GM18505 (cell line): ENCODE measurements around the gene CAVIN3.

Experiments used
- ATAC-seq: cut with Tn5 transposase; IDR thresholded peaks from one replicate; pipeline ENCODE4 v1.9.1; 2021; ENCODE audit not compliant: unreplicated experiment
- POLR2A ChIP-seq: IDR thresholded peaks from 4 replicates; pipeline ENCODE4 v1.6.1; 2011; ENCODE audit warnings: borderline replicate concordance; ENCODE audit not compliant: insufficient read depth, insufficient read length; ENCODE audit errors: extremely low read depth

The CAVIN3 gene

DNA sequence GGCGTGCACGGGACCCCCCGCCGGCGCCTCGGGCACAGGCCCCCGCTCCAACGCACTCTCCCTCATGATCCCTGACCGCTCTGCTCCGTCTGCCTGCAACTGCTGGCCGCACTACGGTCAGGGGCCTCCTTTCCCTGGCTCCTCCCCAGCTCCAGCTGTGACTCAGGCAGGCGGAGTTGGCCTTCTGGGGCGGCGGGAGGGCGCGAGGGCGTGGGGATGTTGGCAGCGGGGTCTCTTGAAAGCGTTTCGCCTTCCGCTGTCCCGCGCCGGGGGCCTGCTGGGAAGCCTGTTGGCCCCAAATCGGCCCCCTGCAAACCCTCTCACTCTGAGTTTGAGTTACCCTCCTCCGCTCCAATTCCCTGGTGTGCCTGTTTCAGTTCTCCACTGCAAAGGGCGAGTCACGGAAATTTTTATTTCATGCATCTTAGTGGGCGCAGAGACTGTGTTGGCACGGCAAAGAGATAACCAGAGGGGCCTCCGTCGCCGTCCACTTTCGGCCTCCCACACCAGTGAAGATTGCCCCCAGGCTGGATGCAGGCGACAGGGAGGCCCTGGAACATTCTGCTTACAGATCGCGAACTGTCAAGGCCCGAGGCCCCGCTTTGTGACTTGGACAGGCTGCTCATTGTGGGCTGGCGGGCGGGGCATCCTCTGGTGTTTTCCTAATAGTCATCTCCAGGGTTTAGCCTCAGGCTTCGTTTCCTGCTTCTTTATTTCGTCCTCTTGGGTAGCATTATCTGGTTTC lies at the start of gene CAVIN3:
Gene CAVIN3 (minus strand): TSS at position 91 of the 745 bp plus-strand sequence. CDS start 25 bp downstream, at position 66.
- peak; percentile 37 for ATAC-seq
- TF ChIP-seq POLR2A = no peak

DNA sequence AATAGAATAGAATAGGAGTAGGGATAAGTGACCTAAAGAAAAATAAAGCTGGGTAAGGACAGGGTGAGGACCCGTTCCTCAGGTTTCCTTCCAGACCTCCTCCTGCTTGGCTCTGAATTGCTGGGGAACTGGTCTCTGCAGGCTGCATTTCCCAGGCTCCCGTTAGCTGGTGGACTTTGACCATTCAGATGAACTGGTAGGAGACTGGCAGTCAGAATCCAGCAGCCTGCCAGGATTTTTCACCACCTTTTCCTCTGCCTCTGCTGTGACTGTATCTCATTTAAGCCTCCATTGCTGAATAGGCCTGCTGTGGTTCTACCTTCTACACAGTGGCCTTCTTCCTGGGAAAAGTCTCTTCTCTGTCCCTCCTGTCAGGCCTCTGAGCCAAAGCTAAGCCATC lies 45.4 kb upstream of the CAVIN3 start:
- no peak for TF ChIP-seq POLR2A
- ATAC-seq = no peak

DNA sequence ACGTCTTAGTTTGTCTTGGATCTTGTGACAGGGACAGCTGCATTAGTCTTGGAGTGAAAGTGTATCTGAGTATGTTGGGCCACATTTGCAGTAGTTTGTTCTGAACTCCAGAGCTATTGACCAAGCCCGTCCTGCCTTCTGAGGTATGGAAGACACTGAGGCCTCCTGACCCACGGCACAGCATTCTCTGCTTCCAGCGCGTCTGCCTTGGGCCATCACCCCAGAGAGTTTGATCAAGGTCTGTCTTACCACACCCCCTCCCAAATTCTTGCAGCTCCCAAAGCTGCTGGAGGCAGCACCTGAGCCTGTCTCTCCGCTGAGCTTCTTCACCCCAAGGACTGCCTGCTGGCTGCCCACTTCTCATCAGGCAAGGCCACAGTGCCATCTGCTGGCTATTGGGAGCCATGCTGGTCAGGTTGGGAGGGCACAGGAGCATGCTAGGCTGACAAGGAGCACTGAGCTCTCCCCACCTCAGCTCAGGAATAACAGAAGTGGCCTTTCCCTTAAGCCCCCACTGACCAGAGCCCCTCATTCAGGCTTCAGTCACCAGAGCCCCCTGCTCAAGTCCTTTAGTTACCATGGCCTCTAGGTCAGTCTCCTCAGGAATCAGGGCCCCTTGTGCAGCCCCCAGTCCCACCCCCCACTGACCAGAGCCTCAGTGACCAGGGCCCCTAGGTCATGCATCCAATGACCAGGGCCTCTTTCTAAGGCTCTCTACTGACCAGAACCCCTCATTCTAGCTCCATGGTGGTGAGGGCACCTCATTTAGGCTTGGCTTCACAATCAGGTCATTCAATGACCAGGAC lies 42.8 kb upstream of the CAVIN3 start:
- TF ChIP-seq POLR2A = no peak
- ATAC-seq = peak; percentile 80

GRCh38 chr11:6362185-6362872 lies 42.0 kb upstream of the CAVIN3 start:
- ATAC-seq = no peak
- no peak for TF ChIP-seq POLR2A

GRCh38 chr11:6360183-6360582 lies 39.9 kb upstream of the CAVIN3 start:
- TF ChIP-seq POLR2A = no peak
- ATAC-seq = no peak

GRCh38 chr11:6357222-6357621 lies 36.9 kb upstream of the CAVIN3 start:
- TF ChIP-seq POLR2A = no peak
- no peak for ATAC-seq

DNA sequence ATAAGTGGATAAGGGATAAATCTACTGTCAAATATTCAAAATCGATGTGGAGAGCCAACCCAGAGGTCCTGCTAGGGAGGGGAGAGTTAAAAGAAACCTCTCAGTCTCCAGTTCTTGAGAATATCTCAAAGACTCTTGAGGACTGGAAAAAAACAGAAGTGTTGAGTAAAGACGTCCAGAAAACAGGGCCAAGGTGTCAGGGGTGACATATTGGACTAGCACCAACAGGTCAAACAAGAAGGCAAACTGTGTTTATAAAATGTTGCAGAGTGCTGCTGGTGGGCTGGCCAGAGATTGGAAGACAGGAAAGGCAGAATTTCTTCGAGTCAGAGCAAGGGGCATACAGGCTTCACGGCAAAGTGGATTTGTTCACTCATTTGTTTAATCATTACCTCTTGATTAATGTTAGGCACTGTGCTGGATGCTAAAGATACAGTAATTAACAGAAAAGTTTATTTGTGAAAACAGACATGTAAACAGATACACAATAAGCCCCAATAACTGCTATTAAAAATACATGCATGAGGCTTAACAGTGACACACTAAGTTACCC lies 36.3 kb upstream of the CAVIN3 start:
- no peak for ATAC-seq

DNA sequence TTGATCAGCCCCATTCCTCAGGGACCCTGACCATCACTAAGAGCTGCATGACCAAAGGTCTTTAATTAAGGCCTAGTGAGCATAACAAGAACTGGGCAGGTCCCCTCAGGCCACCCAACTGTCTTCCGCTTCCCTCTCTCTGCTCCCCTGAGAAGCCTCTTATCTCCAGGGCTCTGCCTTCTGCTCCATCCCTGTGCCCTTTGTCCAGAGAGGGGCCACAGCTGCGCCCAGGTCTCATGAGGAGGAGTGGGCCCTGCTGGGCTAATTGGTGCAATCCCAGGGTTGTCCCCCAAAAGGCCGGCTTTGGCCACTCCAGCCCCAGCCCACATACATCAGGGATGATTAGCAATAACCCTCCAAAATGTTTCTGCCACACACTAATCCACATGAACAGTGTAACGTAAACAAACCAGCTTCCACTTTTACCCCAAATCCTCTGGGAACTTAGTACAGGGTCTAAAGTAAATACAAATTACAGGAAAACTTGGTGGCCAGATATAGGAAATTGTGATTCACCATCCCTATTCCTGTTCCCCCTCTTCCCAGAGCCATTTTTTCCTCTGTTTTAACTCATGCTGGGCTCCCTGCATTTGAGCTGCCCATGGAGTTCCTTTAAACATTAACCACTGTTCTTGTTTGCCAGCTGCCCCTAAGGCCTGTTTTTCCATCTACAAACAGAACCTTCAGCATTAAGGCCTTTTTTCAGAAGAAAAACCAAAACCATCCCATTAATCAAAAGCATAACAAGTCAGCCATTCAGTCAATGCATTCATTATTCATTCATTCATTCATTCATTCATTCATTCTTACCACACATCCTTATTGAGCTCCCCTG lies 34.6 kb upstream of the CAVIN3 start:
- no peak for TF ChIP-seq POLR2A
- no peak for ATAC-seq

More for the DNA sequence above, 36.3 kb upstream of the CAVIN3 start:
- TF ChIP-seq POLR2A = no peak

DNA sequence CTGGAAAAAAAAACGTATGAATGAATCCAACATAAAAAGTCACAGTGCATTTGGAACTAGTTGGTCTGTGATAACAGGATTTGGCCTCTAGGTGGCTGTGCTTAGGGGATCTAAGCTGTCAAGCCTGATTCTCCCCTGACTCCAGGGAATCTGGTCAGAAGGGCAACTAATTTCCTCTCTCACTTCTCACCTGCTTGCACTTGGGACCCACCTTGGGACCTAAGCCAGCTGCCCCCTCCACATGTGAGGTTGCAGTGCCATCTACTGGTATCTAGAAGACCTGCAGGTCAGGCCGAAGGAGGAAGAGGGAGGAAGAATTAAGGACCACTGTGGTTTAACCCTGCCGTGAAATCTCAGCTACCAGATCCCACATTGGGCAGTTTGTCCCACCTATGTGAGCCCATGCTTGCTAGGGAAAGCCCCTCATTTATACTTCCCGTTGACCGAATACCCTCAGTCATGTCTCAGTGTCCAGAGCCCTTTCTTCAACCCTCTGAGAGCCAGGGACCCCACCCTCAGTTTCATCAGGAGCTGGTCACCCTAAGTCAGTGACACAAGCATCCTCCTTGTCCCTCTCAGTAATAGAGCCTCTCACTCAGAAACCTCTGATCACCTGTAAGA lies 33.2 kb upstream of the CAVIN3 start:
- no peak for ATAC-seq
- TF ChIP-seq POLR2A = no peak

DNA sequence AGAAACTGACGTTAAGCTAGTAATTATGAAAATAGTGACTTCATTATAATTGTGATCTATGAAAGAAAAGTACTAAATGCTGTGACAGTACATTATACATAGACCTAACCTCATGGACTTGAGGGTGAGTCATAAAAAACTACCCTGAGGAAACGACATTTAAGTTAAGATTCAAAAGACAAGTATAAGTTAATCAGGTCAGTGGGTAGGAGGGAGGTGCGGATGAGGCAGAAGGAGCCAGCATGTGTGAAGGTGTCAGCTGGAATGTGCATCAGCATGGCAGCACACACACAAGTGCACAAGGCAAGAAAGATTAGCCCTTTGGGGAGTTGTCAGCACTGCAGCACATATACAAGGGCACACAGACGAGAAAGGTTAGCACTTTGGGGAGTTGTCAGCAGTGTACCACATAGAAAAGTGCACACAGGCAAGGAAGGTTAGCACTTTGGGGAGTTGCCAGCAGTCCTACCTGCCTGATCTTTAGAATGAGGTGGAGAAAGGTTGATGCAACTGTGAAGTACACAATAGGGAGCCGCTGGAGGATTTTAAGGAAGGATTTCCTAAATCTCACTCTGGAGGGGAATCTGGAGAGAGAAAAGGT lies 31.6 kb upstream of the CAVIN3 start:
- TF ChIP-seq POLR2A = no peak
- no peak for ATAC-seq

DNA sequence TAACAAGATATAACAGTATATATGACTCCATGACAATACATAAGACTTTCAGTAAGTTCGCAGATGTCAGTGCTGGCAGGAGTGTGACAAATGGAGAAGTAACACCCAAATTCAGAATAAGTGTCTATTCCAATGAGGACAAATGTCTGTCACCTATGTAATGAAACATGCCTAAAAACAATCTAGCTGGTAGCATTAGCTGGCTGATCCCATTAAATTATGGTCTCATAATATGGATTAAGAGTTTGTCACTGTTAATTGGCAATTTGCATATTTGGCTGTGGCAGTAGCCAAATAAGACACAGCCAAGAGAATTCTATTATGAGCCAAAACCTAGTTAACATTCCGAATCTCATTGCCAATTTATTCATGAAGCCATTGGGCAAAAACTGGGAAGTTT lies 30.2 kb upstream of the CAVIN3 start:
- TF ChIP-seq POLR2A = no peak
- ATAC-seq = no peak

GRCh38 chr11:6350043-6350442 lies 29.7 kb upstream of the CAVIN3 start:
- no peak for ATAC-seq
- no peak for TF ChIP-seq POLR2A
